Caco-2 (cell line): ENCODE data around the gene REV3L. TPM values are rescaled to one million over a fixed set of nuclear protein-coding genes. Genes with fewer than 3 reads are reported as not detected.
"Not testable (repeated sequence)": the region's sequence is repeated elsewhere in the genome, so short reads cannot be mapped to it uniquely, and the experiment has no call there.

Experiments used
- BruUV-seq: library from RNA; stranded (reverse); fragments of 400-500 nt; replicated peaks from 2 replicates; lab custom pipeline; 2021; lab: Mats Ljungman, UMichigan
- CTCF ChIA-PET: fragments of 300-600 bp; sonication (Branson Sonifier 250); formaldehyde crosslinking; loops from one replicate; lab custom pipeline; 2022; ENCODE audit warnings: antibody characterized with exemption; lab: Charles Lee
- POLR2A ChIA-PET: fragments of 300-600 bp; sonication (Branson Sonifier 250); formaldehyde crosslinking; loops from one replicate; lab custom pipeline; 2022; ENCODE audit warnings: antibody characterized with exemption; lab: Charles Lee
- DNase-seq, 2 experiments: peaks; one replicate each; pipeline versions ENCODE4 v3.0.0 to v3.0.0-alpha.2; 2020 to 2022
- H3K27me3 ChIP-seq: replicated peaks from 2 replicates; pipeline ENCODE4 v1.6.0; 2011; ENCODE audit warnings: low read length; ENCODE audit not compliant: control insufficient read depth, insufficient read depth
- H3K36me3 ChIP-seq: 2 replicates; pipeline ENCODE4 v1.5.1; 2011; ENCODE audit warnings: low read length; ENCODE audit not compliant: control insufficient read depth, insufficient read depth
- H3K4me1 ChIP-seq: fragments of 250-450 bp; sonication (Bioruptor Pico); 2 replicates; pipeline ENCODE4 v1.5.1; 2020; ENCODE audit warnings: mild to moderate bottlenecking
- H3K4me3 ChIP-seq: 2 replicates; pipeline ENCODE4 v1.5.1; 2011; ENCODE audit warnings: low read depth, mild to moderate bottlenecking, control low read depth, low read length
- H3K9me3 ChIP-seq: fragments of 250-450 bp; sonication (Bioruptor Pico); 2 replicates; pipeline ENCODE4 v1.5.1; 2020; ENCODE audit warnings: mild to moderate bottlenecking, moderate library complexity
- H3K27ac Mint-ChIP-seq: one replicate; pipeline ENCODE4 v1.8.0; 2022; ENCODE audit warnings: mixed read lengths; ENCODE audit not compliant: unreplicated experiment
- H3K27me3 Mint-ChIP-seq: one replicate; pipeline ENCODE4 v1.8.0; 2022; ENCODE audit warnings: mixed read lengths; ENCODE audit not compliant: insufficient read depth, unreplicated experiment
- H3K36me3 Mint-ChIP-seq: one replicate; pipeline ENCODE4 v1.8.0; 2022; ENCODE audit warnings: mild to moderate bottlenecking, mixed read lengths; ENCODE audit not compliant: insufficient read depth, unreplicated experiment
- H3K4me1 Mint-ChIP-seq: one replicate; pipeline ENCODE4 v1.8.0; 2022; ENCODE audit warnings: low read depth, mixed read lengths; ENCODE audit not compliant: unreplicated experiment
- H3K4me3 Mint-ChIP-seq: one replicate; pipeline ENCODE4 v1.8.0; 2022; ENCODE audit warnings: mild to moderate bottlenecking, moderate library complexity, mixed read lengths; ENCODE audit not compliant: unreplicated experiment
- H3K9me3 Mint-ChIP-seq: one replicate; pipeline ENCODE4 v1.8.0; 2022; ENCODE audit warnings: mixed read lengths; ENCODE audit not compliant: unreplicated experiment
- intact Hi-C: fragments of 100-400 bp; cut with micrococcal nuclease; formaldehyde crosslinking; loops from one replicate; pipeline ENCODE4 v1.10.0; 2022; ENCODE audit not compliant: unreplicated experiment
- total RNA-seq: library from RNA; stranded (reverse); gene quantifications from 2 replicates; pipeline ENCODE4 v1.2.3, GENCODE V29; 2022
- TF ChIP-seq, protein P1 (sequence below), 2 experiments: fragments of 200-600 bp in 1 of 2; IDR thresholded peaks; 1 replicate in 1 of 2; 2 replicates in 1 of 2; pipeline versions ENCODE4 v1.5.1 to v1.8.0; 2011 to 2022; ENCODE audit warnings: antibody characterized with exemption in 1 of 2, control low read depth in 1 of 2, inconsistent platforms in 1 of 2, low read depth in 1 of 2, low read length in 1 of 2, mild to moderate bottlenecking in 1 of 2, moderate library complexity in 1 of 2; ENCODE audit not compliant: insufficient read depth in 1 of 2, severe bottlenecking in 1 of 2, unreplicated experiment in 1 of 2

The REV3L gene
- total RNA-seq, 1 experiment from 2014 or later: 22.2 TPM

DNA sequence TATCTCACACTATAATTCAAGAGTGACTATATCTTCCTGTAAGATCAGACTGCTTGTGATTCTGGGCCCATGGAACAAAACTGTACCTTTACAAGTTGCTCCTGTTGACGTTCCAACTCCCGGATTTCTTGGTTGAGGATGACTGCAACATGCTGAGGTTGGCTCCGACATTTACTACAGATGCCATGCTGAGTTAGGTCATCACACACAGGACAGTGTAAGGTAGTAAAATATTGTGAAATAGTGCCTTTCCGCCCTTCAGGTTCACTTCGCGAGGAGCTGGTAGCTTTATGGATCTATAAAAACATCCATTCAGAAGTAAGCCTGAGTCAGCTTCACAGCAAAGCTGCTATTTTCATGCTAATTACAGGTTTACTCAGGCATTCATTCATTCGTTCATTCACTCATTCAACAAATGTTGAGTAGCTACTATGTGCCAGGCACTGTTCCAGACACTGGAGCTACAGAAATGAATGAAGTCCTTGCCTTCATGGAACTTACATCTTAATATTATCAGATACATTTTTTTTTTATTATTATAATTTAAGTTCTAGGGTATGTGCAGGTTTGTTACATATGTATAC, 175.7 kb downstream of the REV3L start:
- peak in 1 of 2 experiments; percentile 17 for DNase-seq
- H3K4me1 Mint-ChIP-seq: no peaks in the 10 kb centered on the region
- no TSS peak for BruUV-seq
- ChIA-PET POLR2A (interaction anchor here (0.9 kb wide), 1 partner anchor 48 kb away, joined by 3 read pairs; a partner anchor contains a TSS), CTCF (interaction anchor here (1.0 kb wide), 1 partner anchor 48 kb away, joined by 3 read pairs; a partner anchor contains a TSS)
- intact Hi-C loops: loop anchor here (2.0 kb wide), 1 partner anchor 49 kb away; a partner anchor contains a TSS
- no peak overlapping the region for H3K27ac Mint-ChIP-seq
- H3K36me3 Mint-ChIP-seq: peaks cover 63% of the 10 kb centered on the region
- H3K36me3 ChIP-seq: peaks cover 3% of the 10 kb centered on the region
- TF ChIP-seq, protein P1, sequence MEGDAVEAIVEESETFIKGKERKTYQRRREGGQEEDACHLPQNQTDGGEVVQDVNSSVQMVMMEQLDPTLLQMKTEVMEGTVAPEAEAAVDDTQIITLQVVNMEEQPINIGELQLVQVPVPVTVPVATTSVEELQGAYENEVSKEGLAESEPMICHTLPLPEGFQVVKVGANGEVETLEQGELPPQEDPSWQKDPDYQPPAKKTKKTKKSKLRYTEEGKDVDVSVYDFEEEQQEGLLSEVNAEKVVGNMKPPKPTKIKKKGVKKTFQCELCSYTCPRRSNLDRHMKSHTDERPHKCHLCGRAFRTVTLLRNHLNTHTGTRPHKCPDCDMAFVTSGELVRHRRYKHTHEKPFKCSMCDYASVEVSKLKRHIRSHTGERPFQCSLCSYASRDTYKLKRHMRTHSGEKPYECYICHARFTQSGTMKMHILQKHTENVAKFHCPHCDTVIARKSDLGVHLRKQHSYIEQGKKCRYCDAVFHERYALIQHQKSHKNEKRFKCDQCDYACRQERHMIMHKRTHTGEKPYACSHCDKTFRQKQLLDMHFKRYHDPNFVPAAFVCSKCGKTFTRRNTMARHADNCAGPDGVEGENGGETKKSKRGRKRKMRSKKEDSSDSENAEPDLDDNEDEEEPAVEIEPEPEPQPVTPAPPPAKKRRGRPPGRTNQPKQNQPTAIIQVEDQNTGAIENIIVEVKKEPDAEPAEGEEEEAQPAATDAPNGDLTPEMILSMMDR (IDR thresholded peaks at IDR 0.05; ENCODE audit: insufficient read depth in 1 of 2, low read depth in 1 of 2, low read length in 1 of 2, severe bottlenecking in 1 of 2, unreplicated experiment in 1 of 2): no peak
- no peaks in the 10 kb centered on the region; the same call in 1 of the 2 replicates for H3K4me1 ChIP-seq
- H3K9me3 ChIP-seq: no peaks in the 10 kb centered on the region
- no peaks in the 10 kb centered on the region for H3K27me3 ChIP-seq
- H3K27me3 Mint-ChIP-seq: no peaks in the 10 kb centered on the region
- no peaks in the 10 kb centered on the region for H3K9me3 Mint-ChIP-seq
- H3K4me3 Mint-ChIP-seq: no peak overlapping the region
- no peak overlapping the region for H3K4me3 ChIP-seq

DNA sequence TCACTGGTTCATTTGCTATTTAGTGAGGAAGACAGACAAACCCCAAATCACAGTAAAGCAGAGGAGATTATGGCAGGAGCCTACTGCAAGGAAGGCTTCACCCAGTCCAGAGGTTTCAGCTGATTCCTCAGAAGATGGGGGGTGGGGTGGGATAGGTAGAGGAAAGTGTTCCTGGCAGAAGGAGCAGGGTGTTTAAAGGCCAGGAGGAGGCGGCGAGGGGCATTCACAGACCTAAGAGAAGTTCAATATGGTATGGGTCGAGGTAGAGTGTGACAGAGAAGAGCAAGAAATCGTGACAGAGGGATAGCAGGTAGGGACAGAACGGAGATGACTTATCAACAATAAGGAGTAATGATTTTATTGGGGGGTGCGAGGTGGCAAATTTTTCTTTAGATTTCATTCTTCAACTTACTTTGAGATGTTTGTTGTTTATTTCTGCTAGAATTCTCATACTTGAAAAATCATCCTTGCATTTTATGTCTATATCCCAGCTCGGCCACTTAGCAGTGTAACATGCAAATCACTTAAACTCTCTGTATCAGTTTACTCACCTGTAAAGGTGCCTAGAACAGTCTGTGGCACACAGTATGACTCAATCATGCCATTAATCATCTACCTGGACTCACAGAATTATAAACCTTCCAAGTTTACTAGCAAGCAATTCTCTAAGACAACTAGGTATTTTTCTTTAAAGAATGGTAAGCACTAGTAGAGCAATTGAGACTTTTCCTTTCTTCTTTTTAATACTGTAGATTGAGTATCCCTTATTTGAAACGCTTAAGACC, 176.7 kb downstream of the REV3L start:
- TF ChIP-seq, protein P1 (IDR thresholded peaks at IDR 0.05; ENCODE audit: insufficient read depth in 1 of 2, low read depth in 1 of 2, low read length in 1 of 2, severe bottlenecking in 1 of 2, unreplicated experiment in 1 of 2): no peak
- Mint-ChIP-seq H3K4me1 (no peaks in the 10 kb centered on the region), H3K36me3 (peaks cover 58% of the 10 kb centered on the region), H3K27me3 (no peaks in the 10 kb centered on the region), H3K4me3 (no peak overlapping the region), H3K9me3 (no peaks in the 10 kb centered on the region), H3K27ac (no peak overlapping the region)
- POLR2A ChIA-PET: interaction anchor here (0.7 kb wide), 1 partner anchor 29 kb away, joined by 4 read pairs; no protein-coding TSS in a partner anchor
- peak in 1 of 2 experiments; percentile 15 for DNase-seq
- H3K4me3 ChIP-seq: no peak overlapping the region
- intact Hi-C loops: loop anchor here (2.0 kb wide), 1 partner anchor 47 kb away; a partner anchor contains a TSS
- CTCF ChIA-PET: no interaction called here
- BruUV-seq: no TSS peak
- H3K9me3 ChIP-seq: no peaks in the 10 kb centered on the region
- H3K36me3 ChIP-seq: peaks cover 3% of the 10 kb centered on the region
- no peaks in the 10 kb centered on the region for H3K27me3 ChIP-seq
- no peaks in the 10 kb centered on the region; the same call in 1 of the 2 replicates for H3K4me1 ChIP-seq

DNA sequence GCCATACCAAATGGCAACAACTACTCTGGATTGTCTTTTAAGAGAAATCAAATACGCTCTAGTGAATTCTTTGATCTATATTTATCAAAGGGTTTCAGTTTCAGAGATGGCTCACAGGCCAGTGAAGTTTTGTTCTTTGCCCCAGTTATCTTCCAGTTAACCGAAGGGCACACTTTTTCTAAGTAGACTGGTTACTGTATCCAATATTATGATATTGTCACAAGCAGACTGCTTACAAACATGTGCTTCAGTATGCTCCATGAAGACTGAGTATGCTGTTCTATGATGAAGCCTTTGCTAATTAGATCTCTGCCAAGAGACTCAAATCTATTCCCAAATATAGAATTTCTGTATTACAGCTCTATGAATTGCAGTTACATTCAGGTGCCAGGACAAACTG, 181.1 kb downstream of the REV3L start:
- no peak overlapping the region for H3K4me3 Mint-ChIP-seq
- H3K27me3 ChIP-seq: no peaks in the 10 kb centered on the region
- H3K27me3 Mint-ChIP-seq: no peaks in the 10 kb centered on the region
- H3K4me1 ChIP-seq: no peaks in the 10 kb centered on the region; the same call in 1 of the 2 replicates
- no peaks in the 10 kb centered on the region for H3K4me1 Mint-ChIP-seq
- H3K4me3 ChIP-seq: no peak overlapping the region
- H3K36me3 ChIP-seq: no peaks in the 10 kb centered on the region
- intact Hi-C loops: no loop called here
- no peak for DNase-seq
- H3K9me3 Mint-ChIP-seq: no peaks in the 10 kb centered on the region
- POLR2A ChIA-PET: interaction anchor here (0.6 kb wide), 1 partner anchor 42 kb away, joined by 5 read pairs; no protein-coding TSS in a partner anchor
- 0 out of 2 replicates have a peak, but pooled peaks cover 3% of the 10 kb centered on the region for H3K9me3 ChIP-seq
- H3K27ac Mint-ChIP-seq: no peak overlapping the region
- H3K36me3 Mint-ChIP-seq: peaks cover 51% of the 10 kb centered on the region
- BruUV-seq: no TSS peak
- CTCF ChIA-PET: interaction anchor here (1.3 kb wide), 1 partner anchor 43 kb away, joined by 3 read pairs; a partner anchor contains a TSS
- TF ChIP-seq, protein P1 (IDR thresholded peaks at IDR 0.05; ENCODE audit: insufficient read depth in 1 of 2, low read depth in 1 of 2, low read length in 1 of 2, severe bottlenecking in 1 of 2, unreplicated experiment in 1 of 2): no peak

- H3K9me3 ChIP-seq, H3K27ac Mint-ChIP-seq, H3K9me3 Mint-ChIP-seq, H3K4me3 Mint-ChIP-seq, H3K27me3 Mint-ChIP-seq, H3K36me3 ChIP-seq, H3K4me3 ChIP-seq, BruUV-seq, H3K4me1 ChIP-seq, H3K4me1 Mint-ChIP-seq, H3K27me3 ChIP-seq, intact Hi-C loops: not testable (repeated sequence)
- peaks cover 43% of the 10 kb centered on the region for H3K36me3 Mint-ChIP-seq
- ChIA-PET CTCF (interaction anchor here (1.3 kb wide), 1 partner anchor 42 kb away, joined by 3 read pairs; a partner anchor contains a TSS), POLR2A (interaction anchor here (0.6 kb wide), 1 partner anchor 42 kb away, joined by 5 read pairs; no protein-coding TSS in a partner anchor)
- peak in 1 of 2 experiments; percentile 25 for DNase-seq
These were observed 181.8 kb downstream of the REV3L start for GRCh38 chr6:111300938-111301800.
